ENCODE data around the gene GASK1B.

GASK1B gene
- total RNA-seq, result 0 reads per million in 2 donors

- DNase-seq, result peak in 1 of 5 experiments; percentile 21
Observed at GRCh38 chr4:158172261-158173258, at the start of gene GASK1B. GASK1B (minus strand) TSS chr4:158173025; CDS start chr4:158171375, 1,650 bp downstream.

- DNase-seq, result no peak
Observed at GRCh38 chr4:158219623-158220022, 46.8 kb upstream of the GASK1B start.

DNA sequence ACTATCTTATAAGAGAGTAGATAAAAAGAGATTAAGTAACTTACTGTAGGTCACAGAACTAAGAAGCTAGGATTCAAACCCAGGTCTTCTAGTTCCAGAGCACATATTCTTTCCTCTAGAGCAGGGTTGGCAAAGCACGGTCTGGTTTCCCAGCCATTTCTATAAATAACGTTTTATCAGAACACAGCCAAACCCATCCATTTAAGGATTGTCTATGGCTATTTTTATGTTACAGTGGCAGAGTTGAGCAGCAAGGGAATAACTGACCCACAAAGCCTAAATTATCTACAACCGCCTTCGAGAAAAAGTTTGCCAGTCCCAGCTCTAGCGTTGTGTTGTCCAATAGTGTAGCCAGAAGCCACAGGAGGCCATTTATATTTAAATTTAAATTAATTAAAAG is 44.9 kb upstream of the GASK1B start:
- no peak for DNase-seq

DNA sequence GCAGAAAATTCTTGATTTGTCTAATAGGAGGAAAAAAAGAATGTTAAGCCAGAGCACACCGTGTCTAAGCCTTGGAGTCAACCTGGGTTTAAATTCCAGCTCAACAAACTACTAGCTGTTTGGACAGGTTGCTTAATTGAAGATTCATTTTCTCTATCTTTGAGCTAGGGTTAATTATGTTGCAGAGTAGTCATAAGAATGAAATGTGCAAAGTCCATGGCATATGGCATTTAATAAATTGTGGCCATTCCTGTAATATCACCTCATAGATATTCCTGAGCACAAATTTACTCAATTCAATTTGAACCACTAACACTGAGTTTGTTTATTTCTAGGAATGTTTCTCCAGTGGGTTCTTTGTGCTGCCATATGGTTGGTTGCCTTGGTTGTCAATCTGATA is 42.0 kb upstream of the GASK1B start:
- no peak for DNase-seq

DNA sequence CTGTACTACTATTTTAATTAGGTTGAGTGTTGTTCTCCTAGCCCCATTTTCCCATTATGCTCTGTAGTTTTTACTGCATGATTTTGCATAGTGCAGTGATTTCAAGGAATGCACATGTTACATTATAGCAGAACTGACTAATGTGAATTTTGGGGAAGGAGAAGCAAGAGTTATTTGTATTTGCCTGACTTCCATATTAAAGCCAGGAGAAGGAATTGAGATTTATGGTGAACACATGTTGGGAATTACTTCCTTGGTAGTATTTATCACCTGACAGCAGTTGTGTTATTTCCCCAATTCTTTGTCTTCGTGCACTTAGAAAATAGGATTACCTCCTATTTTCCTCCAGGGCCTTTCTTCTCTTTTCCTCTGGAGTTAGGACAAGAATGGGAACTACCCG is 40.6 kb upstream of the GASK1B start:
- no peak for DNase-seq

DNA sequence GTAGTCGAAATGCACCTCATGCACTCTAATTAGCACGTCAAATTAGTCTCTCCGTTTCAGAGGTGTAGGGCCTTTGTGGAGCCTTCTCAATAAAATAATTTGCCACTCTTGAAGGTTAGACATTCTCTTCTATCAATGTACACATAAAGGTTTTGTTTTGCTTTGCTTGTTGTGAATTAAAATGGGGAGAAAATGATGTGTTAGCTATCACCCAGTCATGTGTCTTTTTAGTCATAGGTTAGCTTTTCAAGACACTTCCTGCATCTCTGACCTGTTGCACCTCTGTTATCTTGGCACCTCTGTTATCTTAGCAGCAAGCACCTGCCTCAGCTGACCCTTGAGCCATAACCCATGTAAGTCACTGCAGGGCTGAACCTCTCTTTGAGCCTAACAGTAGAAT is 38.4 kb upstream of the GASK1B start:
- DNase-seq, result no peak

DNA sequence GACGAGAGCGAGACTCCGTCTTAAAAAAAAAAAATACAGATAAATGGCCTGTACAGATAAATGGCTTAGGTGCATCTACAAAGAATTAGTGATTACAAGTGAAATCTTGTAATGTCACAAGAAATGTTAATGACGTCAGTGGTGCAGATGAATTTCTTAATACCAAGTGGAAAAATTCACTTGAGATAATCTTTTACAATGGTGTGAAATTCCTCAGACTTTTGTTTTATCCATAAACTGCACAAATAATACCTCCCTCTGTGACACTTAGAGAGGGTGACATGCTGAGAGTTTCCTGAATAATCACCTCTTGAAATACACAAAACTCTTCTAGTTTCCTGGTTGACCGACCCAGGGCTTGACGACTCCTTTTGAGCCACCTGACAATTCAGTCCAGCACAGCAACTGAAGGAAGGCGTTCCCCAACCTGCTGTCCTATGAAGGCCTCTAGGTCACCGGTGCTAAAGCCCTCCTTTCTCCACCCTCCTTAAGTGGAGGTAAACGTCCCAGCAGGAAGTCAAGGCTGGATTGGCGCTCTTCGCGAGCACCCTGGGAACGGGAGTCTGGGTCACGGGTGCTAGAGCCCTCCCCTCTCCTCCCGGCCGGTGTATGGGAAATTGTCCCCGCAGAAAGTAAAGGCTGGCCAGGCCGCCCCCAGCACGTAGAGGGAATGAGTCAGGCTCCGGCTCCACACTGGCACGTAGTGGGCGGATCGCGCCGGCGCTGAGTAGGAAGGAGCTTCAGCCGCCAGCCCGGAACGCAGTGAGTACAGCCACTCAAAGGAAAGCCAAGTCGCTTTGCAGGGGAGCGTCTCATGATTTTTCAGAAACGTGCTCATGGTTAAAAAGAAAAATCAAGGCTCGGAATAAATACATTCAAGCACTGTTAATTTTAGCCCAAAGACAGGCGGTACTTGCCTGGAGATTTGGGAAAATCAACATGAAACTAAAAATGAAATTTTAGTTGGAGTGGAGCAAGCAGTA is 37.3 kb upstream of the GASK1B start, which contains the start of gene TMEM144:
TMEM144 (plus strand) TSS at position 662 of the 983 bp plus-strand sequence. CDS start 2,182 bp downstream, outside the sequence.
- peak in 1 of 5 experiments; percentile 43 for DNase-seq

DNA sequence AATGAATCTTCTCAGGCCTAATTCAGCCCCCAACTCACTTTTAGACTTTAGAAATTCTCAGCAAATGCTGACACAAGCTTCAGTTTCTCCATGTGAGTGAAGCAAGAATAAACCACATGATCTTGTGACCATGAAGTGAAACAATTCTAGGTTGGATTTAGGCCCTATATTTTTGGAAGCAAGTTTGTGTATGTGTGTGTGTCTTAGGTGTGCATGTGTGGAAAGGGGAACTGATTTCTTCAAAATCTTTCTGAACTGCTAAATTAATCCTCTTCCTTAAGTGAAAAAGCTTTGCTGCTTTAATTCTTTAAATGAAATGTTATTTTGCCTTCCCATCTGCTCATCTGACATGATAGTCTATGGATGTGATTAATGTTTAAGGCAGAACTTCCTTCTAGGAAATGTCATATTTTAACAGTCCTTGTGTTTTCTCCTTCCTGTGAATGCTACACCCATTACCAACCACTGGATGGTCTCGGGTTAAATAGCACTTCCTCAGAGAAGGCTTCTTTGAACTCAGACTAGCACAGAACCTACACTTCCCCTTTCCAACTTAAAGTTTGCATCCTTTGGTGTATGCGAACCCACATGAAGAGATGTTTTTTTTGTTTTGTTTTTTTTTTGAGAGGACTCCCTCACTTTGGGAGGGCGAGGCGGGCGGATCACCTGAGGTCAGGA is 36.3 kb upstream of the GASK1B start:
- DNase-seq, result no peak

DNA sequence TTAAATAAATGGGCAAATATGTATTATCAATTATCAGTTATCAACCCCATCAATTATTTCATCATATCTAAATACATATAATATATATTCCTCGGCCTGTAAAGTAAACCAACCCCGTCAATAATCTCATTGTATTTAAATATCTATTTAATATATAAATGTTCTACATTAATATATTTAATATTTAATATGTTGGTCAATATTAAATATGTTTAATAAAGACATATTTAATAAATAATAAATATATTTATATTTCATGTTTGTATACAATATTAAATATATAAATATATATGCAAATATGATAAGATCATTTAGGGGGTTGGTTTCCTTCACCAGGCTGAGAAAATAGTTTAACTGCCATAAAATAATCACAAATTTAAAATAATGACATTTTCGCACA is 31.1 kb upstream of the GASK1B start:
- DNase-seq, result no peak

DNA sequence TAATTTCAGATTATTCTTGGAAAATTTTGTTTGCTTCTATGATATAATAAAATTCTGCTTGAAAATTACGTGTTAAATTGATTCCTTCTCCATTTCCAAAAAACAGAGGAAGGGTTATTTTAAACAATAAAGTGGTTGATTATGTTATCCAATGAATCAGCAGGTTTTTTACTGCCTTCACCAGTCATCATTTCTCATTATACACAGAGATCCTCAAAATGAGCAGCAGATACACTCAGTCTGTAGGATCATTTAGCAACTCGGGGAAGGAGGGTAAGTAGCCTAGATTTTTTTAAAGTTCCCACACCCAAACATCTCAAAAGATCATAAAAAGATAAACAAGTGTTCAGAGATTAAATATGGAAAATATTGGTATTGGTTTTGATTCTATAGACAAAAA is 30.6 kb upstream of the GASK1B start:
- no peak for DNase-seq

GRCh38 chr4:158202481-158202880 is 29.7 kb upstream of the GASK1B start:
- no peak for DNase-seq

- no peak for DNase-seq
Observed at GRCh38 chr4:158201876-158202275, 29.1 kb upstream of the GASK1B start.

DNA sequence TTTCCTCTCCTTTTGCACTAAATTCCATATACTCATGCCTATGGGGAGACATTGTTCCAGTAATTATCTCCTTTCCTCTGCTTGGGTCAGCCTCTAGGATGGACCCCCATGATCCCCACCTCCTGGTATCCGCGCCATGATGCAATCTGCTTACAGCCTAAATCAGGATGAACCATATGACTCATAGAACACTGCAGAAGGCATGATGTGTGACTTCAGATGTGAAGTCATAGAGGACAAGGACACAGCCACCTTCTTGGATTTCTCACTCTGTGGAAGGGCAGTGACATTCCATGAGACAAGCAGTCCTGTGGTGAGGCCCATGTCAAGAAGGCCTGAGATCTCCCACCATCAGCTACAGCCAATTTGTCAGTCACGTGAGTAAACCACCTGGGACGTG is 28.5 kb upstream of the GASK1B start:
- DNase-seq, result no peak

- DNase-seq, result no peak
Observed at GRCh38 chr4:158200214-158200613, 27.4 kb upstream of the GASK1B start.

DNA sequence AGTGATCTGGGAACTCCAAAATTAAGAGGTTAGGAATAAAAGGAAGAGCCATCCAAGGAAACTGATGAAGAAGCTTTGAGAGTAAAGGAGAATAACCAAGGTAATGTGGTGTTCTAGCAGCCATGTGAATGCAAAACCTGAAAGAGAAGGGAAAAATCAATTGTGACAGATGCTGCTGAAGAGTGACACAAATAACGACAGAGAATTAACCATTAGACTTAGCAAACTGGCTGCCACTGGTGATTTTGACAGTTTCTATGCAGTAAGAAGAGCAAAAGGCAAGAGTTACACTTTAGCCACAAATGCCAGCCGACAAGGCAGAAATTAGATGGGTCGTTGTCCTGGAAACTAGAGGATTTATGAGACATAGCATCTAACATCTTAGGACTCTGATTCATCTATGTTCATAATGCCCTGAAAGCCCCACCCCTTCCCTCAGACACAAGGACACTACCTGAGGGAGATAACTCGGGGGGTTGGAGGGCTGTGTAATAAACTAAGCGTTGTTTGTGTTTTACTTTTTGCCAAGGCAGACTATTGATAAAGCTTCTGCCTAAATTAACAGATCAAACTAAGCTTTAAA is 24.5 kb upstream of the GASK1B start:
- no peak for DNase-seq

GRCh38 chr4:158195297-158195696 is 22.5 kb upstream of the GASK1B start:
- no peak for DNase-seq

DNA sequence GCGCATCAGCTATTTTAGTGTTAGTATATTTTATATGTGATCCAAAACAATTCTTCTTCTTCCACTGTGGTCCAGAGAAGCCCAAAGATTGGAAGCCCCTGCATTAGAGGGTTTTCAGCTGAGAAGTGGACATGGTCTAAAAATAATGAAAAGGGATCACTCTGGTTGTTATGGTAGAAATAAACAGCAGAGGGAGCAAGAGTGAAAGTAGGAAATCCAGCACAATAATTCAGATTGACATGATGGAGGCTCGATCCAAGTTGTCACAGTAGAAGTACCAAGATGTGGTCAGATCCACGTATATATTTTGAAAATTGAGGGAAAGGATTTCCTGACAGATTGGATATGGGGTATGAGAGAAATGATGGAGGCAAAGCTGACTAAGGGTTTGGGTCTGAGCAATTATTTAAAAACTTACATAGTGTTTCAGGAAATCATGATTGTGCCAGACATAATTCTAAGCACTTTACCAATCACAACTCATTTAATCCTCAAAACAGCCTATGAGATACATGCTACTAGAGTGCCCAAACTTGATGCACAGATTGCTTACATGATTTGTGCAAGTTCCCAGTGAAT is 20.4 kb upstream of the GASK1B start:
- peak in 1 of 5 experiments; percentile 4 for DNase-seq

GRCh38 chr4:158192439-158193158 is 19.8 kb upstream of the GASK1B start:
- DNase-seq, result no peak

- DNase-seq, result no peak
Observed at GRCh38 chr4:158190718-158191117, 17.9 kb upstream of the GASK1B start.

GRCh38 chr4:158189422-158189821 is 16.6 kb upstream of the GASK1B start:
- no peak for DNase-seq

GRCh38 chr4:158186815-158187214 is 14.0 kb upstream of the GASK1B start:
- DNase-seq, result no peak
